ENCODE measurements around the gene MOB3C. TPM values are rescaled to one million over a fixed set of nuclear protein-coding genes. Genes with fewer than 3 reads are reported as not detected.

MOB3C gene
- total and polyA plus RNA-seq, 2 of the 4 experiments (the other 2 are of a cell fraction), result 7.3 to 9.0 TPM

DNA sequence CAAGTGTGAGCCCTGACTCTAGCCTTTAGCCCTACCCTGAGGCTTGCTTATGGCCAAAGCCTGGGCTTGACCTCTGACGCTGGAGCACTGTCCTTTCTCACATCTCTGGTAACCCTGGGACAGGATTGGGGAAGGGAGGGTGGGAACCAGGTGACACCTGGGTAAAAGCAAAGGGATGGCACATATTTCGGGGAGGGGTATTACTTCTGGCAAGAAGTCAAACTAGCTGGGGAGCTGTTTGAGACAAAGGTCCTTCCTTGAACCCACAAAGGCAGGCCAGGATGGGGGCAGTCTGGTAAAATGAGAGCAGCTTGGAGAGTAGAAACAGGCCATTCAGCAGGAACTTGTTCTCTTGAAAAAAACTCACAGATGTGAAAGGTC is 2.0 kb downstream of the MOB3C start:
- Histone ChIP-seq H2AFZ (replicated peaks; ENCODE audit: low read length, poor library complexity) (no peak overlapping the region), H2AK9ac (replicated peaks; ENCODE audit: low read depth, low read length, poor library complexity) (peak overlapping the region; percentile 17), H2BK20ac (ENCODE audit: low read depth, low read length) (no peak overlapping the region), H4K8ac (ENCODE audit: low read depth in 2 of 2, low read length in 2 of 2) (no peak overlapping the region), H3K4ac (ENCODE audit: low read depth, low read length) (no peak overlapping the region), H2BK15ac (ENCODE audit: low read depth, low read length) (no peak overlapping the region; the same call in 2 of the 3 replicates), H3K79me1 (ENCODE audit: low read depth in 1 of 2, low read length in 2 of 2) (peaks cover 25 to 48% of the 10 kb centered on the region in 2 experiments), H2BK5ac (ENCODE audit: low read depth, low read length, poor library complexity, severe bottlenecking) (no peak overlapping the region), H3K36me3 (ENCODE audit: control insufficient read depth, insufficient read depth, low read length) (peaks cover 12% of the 10 kb centered on the region; the same call in 1 of the 2 replicates), H3K56ac (ENCODE audit: extremely low read depth, insufficient read depth, low read length) (no peak overlapping the region), H3K4me1 (ENCODE audit: control insufficient read depth, insufficient read depth, low read length) (peaks cover 20% of the 10 kb centered on the region), H3K9me1 (ENCODE audit: insufficient read depth, low read length) (peaks cover 23% of the 10 kb centered on the region), H2BK120ac (ENCODE audit: low read depth, low read length) (no peak overlapping the region), H3K18ac (ENCODE audit: low read depth, low read length) (no peak overlapping the region), H3K4me3 (ENCODE audit: insufficient read depth, low read depth, low read length) (no peak overlapping the region), H4K20me1 (ENCODE audit: insufficient read depth, low read length) (0 out of 2 replicates have a peak, but pooled peaks cover 8% of the 10 kb centered on the region), H3K27ac (ENCODE audit: insufficient read depth, low read length) (no peak overlapping the region), H3K27me3 (ENCODE audit: control insufficient read depth, insufficient read depth, low read length) (no peaks in the 10 kb centered on the region), H3K23ac (ENCODE audit: low read depth, low read length) (no peak overlapping the region), H4K91ac (ENCODE audit: insufficient read depth, low read depth, low read length) (no peak overlapping the region), H3K9me3 (ENCODE audit: control insufficient read depth, insufficient read depth, low read length) (no peaks in the 10 kb centered on the region), H4K5ac (ENCODE audit: low read depth, low read length) (no peak overlapping the region), H2AK5ac (ENCODE audit: low read depth, low read length) (no peak overlapping the region), H3K14ac (replicated peaks; ENCODE audit: low read depth, low read length) (no peak overlapping the region), H3K9ac (ENCODE audit: low read depth, low read length) (no peak overlapping the region), H3K4me2 (ENCODE audit: low read depth, low read length) (no peak overlapping the region)
- ChIA-PET POLR2A (ENCODE audit: unreplicated experiment) (interaction anchor here (1.8 kb wide), 1 partner anchor 11 kb away, joined by 4 read pairs; the partner anchor contains the start of gene MKNK1), CTCF (interaction anchor here (1.4 kb wide), 1 partner anchor 17 kb away, joined by 6 read pairs; no protein-coding TSS in a partner anchor)
- intact Hi-C loops (cut with micrococcal nuclease) (no loop called here), dilution Hi-C loops (cut with HindIII; ENCODE audit: low sequenced_read_pairs, unreplicated experiment) (no loop called here), in situ Hi-C loops (cut with MboI; ENCODE audit: low sequenced_read_pairs) (no loop called here)
- DNase-seq (no peak), ATAC-seq (ENCODE audit: low read depth) (no peak)
- TF ChIP-seq RFX5 (IDR thresholded peaks at IDR 0.05; ENCODE audit: low read depth, low read length) (no peak), CEBPB (IDR thresholded peaks at IDR 0.05; ENCODE audit: low read depth, low read length) (no peak), SMC3 (IDR thresholded peaks at IDR 0.05; ENCODE audit: low read depth, low read length) (no peak), RCOR1 (IDR thresholded peaks at IDR 0.05; ENCODE audit: insufficient replicate concordance, low read length) (no peak)
- no CpG with 5 or more reads among the region's 2 CpGs for WGBS, 2 experiments (ENCODE audit: extremely low coverage in 2 of 2, insufficient read length in 1 of 2)
- no TSS peak for BruUV-seq (replicated peaks)

Measured in IMR-90 (cell line).